Testis (tissue), 3 donors: Measurements from ENCODE around the gene RTCA. TPM values are rescaled to one million over a fixed set of nuclear protein-coding genes. Genes with fewer than 3 reads are reported as not detected.

Experiments
- DNase-seq: peaks from one replicate; pipeline ENCODE4 v3.0.0-alpha.2; 2019
- H3K27ac ChIP-seq, 2 donors: fragments of 200-600 bp; sonication (generic); one replicate each; pipeline ENCODE4 v1.5.1; 2019
- H3K27me3 ChIP-seq: fragments of 200-600 bp; sonication (generic); one replicate; pipeline ENCODE4 v1.5.1; 2019
- H3K36me3 ChIP-seq: fragments of 200-600 bp; sonication (generic); one replicate; pipeline ENCODE4 v1.5.1; 2017; ENCODE audit warnings: low read depth; ENCODE audit errors: missing control alignments
- H3K4me1 ChIP-seq: fragments of 200-600 bp; sonication (generic); one replicate; pipeline ENCODE4 v1.5.1; 2019
- H3K4me3 ChIP-seq, 2 donors: fragments of 200-600 bp; sonication (generic); one replicate each; pipeline ENCODE4 v1.5.1; 2017 to 2019
- H3K9me3 ChIP-seq: fragments of 200-600 bp; sonication (generic); one replicate; pipeline ENCODE4 v1.5.1; 2017
- CTCF ChIP-seq, 3 experiments: fragments of 450-650 bp in 2 of 3; fragments of 200-600 bp in 1 of 3; sonication (generic) in 1 of 3; IDR thresholded peaks; one replicate each; pipeline ENCODE4 v1.5.1; 2016 to 2019; ENCODE audit warnings: antibody characterized with exemption in 3 of 3, mild to moderate bottlenecking in 2 of 3, moderate library complexity in 1 of 3
- POLR2A ChIP-seq: fragments of 450-650 bp; IDR thresholded peaks from one replicate; pipeline ENCODE4 v1.6.1; 2017; ENCODE audit warnings: antibody characterized with exemption, mild to moderate bottlenecking, moderate library complexity
- WGBS, 2 donors: methylation state at CpG; one replicate each; pipeline ENCODE4 v1.1.5; 2018; 5-methylcytosine and 5-hydroxymethylcytosine counted together
- intact Hi-C: fragments of 100-400 bp; cut with DNase I; formaldehyde crosslinking; loops from one replicate; pipeline ENCODE4 v1.15.1; 2023; ENCODE audit warnings: low total_unique reads
- polyA plus RNA-seq: library from polyadenylated mRNA; stranded (reverse); fragments of 350-450 nt; fragmentation: Illumina TruSeq; extraction: RNeasy Lipid Tissue Mini Kit (QIAGEN cat#74804); gene quantifications from one replicate; pipeline ENCODE4 v1.2.3, GENCODE V29; 2014; ENCODE audit warnings: low read depth, low replicate concordance; ENCODE audit not compliant: insufficient read depth
- total RNA-seq, 2 donors: library from RNA; depleted of rRNA; stranded (reverse); fragments of >200 nt; gene quantifications; one replicate each; pipeline ENCODE4 v1.2.3, GENCODE V29; 2016

RTCA gene
- total and polyA plus RNA-seq, 3 donors from 2014 or later = 20.9 to 30.0 (median 24.2) TPM

- no peaks in the 10 kb centered on the region for H3K36me3 ChIP-seq
- TF ChIP-seq CTCF (IDR thresholded peaks at IDR 0.05) (no peak), POLR2A (no peak)
- H3K9me3 ChIP-seq = no peaks in the 10 kb centered on the region
- DNase-seq = no peak
- H3K4me3 ChIP-seq = peak overlapping the region; percentile 74 to 83
- no peaks in the 10 kb centered on the region for H3K27me3 ChIP-seq
- intact Hi-C loops = no loop called here
- WGBS, 2 donors = 1% methylated on average over 12 of the region's 12 CpGs
- peak overlapping the region; percentile 69 to 86 for H3K27ac ChIP-seq
- peaks cover 7% of the 10 kb centered on the region for H3K4me1 ChIP-seq
Measured at GRCh38 chr1:100249155-100249536, 16.9 kb upstream of the RTCA start.

DNA sequence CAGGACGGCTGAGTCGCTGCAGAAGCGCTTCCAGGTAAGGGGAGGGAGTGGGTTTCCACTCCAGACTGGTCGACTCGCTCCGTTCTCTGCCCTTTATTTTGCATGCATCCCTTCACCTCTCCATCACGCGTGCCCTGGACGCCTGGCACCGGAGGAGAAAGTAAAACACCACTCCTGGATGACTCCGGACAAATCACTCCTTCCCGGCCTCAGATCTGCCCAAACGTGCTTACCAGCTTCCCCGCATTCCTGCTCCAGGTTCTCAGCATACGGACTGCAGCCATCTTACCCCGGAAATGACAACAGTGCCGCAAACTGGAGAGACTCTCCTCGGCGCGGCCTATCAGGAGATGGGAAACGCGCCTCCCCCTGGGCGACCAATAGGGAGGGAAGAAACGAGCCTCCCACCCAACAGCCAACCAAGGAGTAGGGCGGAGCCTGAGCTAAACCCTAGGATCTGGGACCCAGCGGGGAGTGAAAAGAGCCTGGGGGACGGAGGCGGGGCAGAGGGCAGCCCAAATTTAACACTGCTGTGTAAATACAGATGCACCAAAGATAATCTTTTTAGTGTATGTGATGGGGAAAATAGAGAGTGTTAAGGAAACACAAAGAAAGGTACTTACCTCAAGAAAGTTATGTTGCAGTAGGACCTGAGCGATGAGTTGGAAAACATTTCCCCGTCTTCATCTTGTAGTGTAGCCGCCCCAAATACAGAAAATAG is 16.3 kb upstream of the RTCA start, which contains the start of gene DBT:
Gene DBT, minus strand, starts transcription at position 298 of the 721 bp plus-strand sequence. Its CDS starts 14 bp downstream, at position 284.
- Histone ChIP-seq H3K27me3 (no peaks in the 10 kb centered on the region), H3K4me3 (peak within 1 kb of the TSS; percentile 74 to 83), H3K27ac (peak within 1 kb of the TSS; percentile 69 to 86), H3K36me3 (no peaks in the 10 kb centered on the region), H3K4me1 (peaks cover 7% of the 10 kb centered on the region), H3K9me3 (no peaks in the 10 kb centered on the region)
- WGBS, 2 donors = 0 to 9% methylated on average over 23 to 31 of the region's 31 CpGs
- no peak for TF ChIP-seq CTCF (IDR thresholded peaks at IDR 0.05)
- peak; percentile 79 for TF ChIP-seq POLR2A
- DNase-seq = peak; percentile 98
- intact Hi-C loops = no loop called here

DNA sequence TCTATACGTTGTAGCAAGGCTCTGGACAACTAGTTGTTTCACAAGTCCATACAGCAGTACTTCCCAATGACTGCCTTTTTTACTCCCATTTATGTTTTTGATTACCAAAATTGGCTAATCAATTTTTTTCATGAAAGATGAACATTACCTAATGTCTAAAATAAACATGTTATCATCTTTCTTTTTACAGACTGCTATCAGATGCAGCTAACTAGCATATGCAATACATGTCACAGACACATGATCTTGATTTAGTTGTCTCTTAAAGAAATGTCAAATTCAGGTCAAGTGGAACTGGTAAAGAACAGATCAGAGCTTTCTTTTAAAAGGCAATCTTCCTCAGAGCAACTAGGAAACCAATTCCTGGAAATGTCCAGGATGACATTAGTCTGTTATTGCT is 15.8 kb upstream of the RTCA start:
- Histone ChIP-seq H3K9me3 (no peaks in the 10 kb centered on the region), H3K4me3 (peak overlapping the region; percentile 74 to 83), H3K27ac (peak overlapping the region; percentile 51 to 86), H3K36me3 (no peaks in the 10 kb centered on the region), H3K27me3 (no peaks in the 10 kb centered on the region), H3K4me1 (peaks cover 7% of the 10 kb centered on the region)
- no peak for DNase-seq
- TF ChIP-seq CTCF (IDR thresholded peaks at IDR 0.05) (no peak), POLR2A (no peak)
- whole genome bisulfite sequencing, 2 donors = 0% methylated on average over 1 of the region's 1 CpG
- intact Hi-C loops = no loop called here

- Histone ChIP-seq H3K27me3 (no peaks in the 10 kb centered on the region), H3K4me3 (no peak overlapping the region), H3K36me3 (no peaks in the 10 kb centered on the region), H3K9me3 (no peaks in the 10 kb centered on the region), H3K27ac (no peak overlapping the region), H3K4me1 (peaks cover 7% of the 10 kb centered on the region)
- TF ChIP-seq CTCF (IDR thresholded peaks at IDR 0.05) (no peak), POLR2A (no peak)
- DNase-seq = no peak
- intact Hi-C loops = no loop called here
- whole genome bisulfite sequencing, 2 donors = 84 to 94% methylated on average over 3 of the region's 3 CpGs
Measured at GRCh38 chr1:100250807-100251206, 15.2 kb upstream of the RTCA start.

DNA sequence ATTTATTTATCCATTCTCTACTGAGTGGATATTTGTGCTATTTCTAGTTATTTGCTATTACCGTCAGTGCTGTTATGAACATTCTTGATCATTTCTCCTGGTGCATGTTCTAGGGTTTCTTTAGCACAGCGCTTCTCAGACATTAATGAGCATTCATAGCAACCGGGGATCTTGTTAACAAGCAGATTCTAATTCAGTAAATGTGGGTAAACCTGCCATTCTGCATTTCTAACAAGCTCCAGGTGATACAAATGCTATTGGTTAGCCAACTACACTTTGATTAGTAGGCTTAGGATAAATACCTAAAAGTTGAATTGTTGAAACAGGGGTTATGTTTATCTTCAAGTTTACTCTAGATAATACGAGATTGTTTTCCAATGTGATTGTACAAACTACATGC is 13.1 kb upstream of the RTCA start:
- H3K4me1 ChIP-seq = peaks cover 7% of the 10 kb centered on the region
- 86 to 88% methylated on average over 4 of the region's 4 CpGs for WGBS, 2 donors
- TF ChIP-seq POLR2A (no peak), CTCF (IDR thresholded peaks at IDR 0.05) (no peak)
- no peaks in the 10 kb centered on the region for H3K36me3 ChIP-seq
- no peak for DNase-seq
- no peak overlapping the region for H3K4me3 ChIP-seq
- intact Hi-C loops = no loop called here
- no peaks in the 10 kb centered on the region for H3K27me3 ChIP-seq
- no peak overlapping the region for H3K27ac ChIP-seq
- no peaks in the 10 kb centered on the region for H3K9me3 ChIP-seq
